ENCODE results near the gene TLE4. TPM values are rescaled to one million over a fixed set of nuclear protein-coding genes. Genes with fewer than 3 reads are reported as not detected.

Gene TLE4
- total RNA-seq, 1 donor from 2014 or later: 55.6 TPM

- Mint-ChIP-seq H3K27ac (no peak overlapping the region), H3K4me3 (ENCODE audit: low read depth) (no peak overlapping the region), H3K4me1 (ENCODE audit: low read depth) (peaks cover 8% of the 10 kb centered on the region), H3K36me3 (ENCODE audit: insufficient read depth) (peaks cover 17% of the 10 kb centered on the region), H3K9me3 (ENCODE audit: low read depth) (no peaks in the 10 kb centered on the region), H3K27me3 (no peaks in the 10 kb centered on the region)
- TF ChIP-seq CTCF (IDR thresholded peaks at IDR 0.05; ENCODE audit: unreplicated experiment): no peak
- no peak for DNase-seq (ENCODE audit: low spot score, unreplicated experiment)
Measured at GRCh38 chr9:79592726-79593493, 21.1 kb downstream of the TLE4 start.

- no peaks in the 10 kb centered on the region for H3K27me3 Mint-ChIP-seq
- DNase-seq (ENCODE audit: low spot score, unreplicated experiment): no peak
- peaks cover 27% of the 10 kb centered on the region for H3K36me3 Mint-ChIP-seq (ENCODE audit: insufficient read depth)
- no peak overlapping the region for H3K4me3 Mint-ChIP-seq (ENCODE audit: low read depth)
- H3K4me1 Mint-ChIP-seq (ENCODE audit: low read depth): peaks cover 12% of the 10 kb centered on the region
- no peak overlapping the region for H3K27ac Mint-ChIP-seq
- no peak for TF ChIP-seq CTCF (IDR thresholded peaks at IDR 0.05; ENCODE audit: unreplicated experiment)
- peaks cover 3% of the 10 kb centered on the region for H3K9me3 Mint-ChIP-seq (ENCODE audit: low read depth)
Measured at GRCh38 chr9:79598562-79599345, 27.0 kb downstream of the TLE4 start.

- Mint-ChIP-seq H3K4me1 (ENCODE audit: low read depth) (peaks cover 12% of the 10 kb centered on the region), H3K27ac (no peak overlapping the region), H3K9me3 (ENCODE audit: low read depth) (peaks cover 3% of the 10 kb centered on the region), H3K36me3 (ENCODE audit: insufficient read depth) (peaks cover 21% of the 10 kb centered on the region), H3K4me3 (ENCODE audit: low read depth) (no peak overlapping the region), H3K27me3 (no peaks in the 10 kb centered on the region)
- no peak for TF ChIP-seq CTCF (IDR thresholded peaks at IDR 0.05; ENCODE audit: unreplicated experiment)
- no peak for DNase-seq (ENCODE audit: low spot score, unreplicated experiment)
Measured at GRCh38 chr9:79600466-79600865, 28.7 kb downstream of the TLE4 start.

GRCh38 chr9:79603222-79603920 is 31.6 kb downstream of the TLE4 start:
- Mint-ChIP-seq H3K27me3 (no peaks in the 10 kb centered on the region), H3K4me3 (ENCODE audit: low read depth) (no peak overlapping the region), H3K36me3 (ENCODE audit: insufficient read depth) (peaks cover 24% of the 10 kb centered on the region), H3K9me3 (ENCODE audit: low read depth) (peaks cover 13% of the 10 kb centered on the region), H3K27ac (no peak overlapping the region), H3K4me1 (ENCODE audit: low read depth) (peaks cover 11% of the 10 kb centered on the region)
- TF ChIP-seq CTCF (IDR thresholded peaks at IDR 0.05; ENCODE audit: unreplicated experiment): no peak
- no peak for DNase-seq (ENCODE audit: low spot score, unreplicated experiment)

GRCh38 chr9:79604149-79604548 is 32.4 kb downstream of the TLE4 start:
- Mint-ChIP-seq H3K36me3 (ENCODE audit: insufficient read depth) (peaks cover 23% of the 10 kb centered on the region), H3K4me1 (ENCODE audit: low read depth) (peaks cover 10% of the 10 kb centered on the region), H3K27me3 (no peaks in the 10 kb centered on the region), H3K4me3 (ENCODE audit: low read depth) (no peak overlapping the region), H3K9me3 (ENCODE audit: low read depth) (peaks cover 13% of the 10 kb centered on the region), H3K27ac (no peak overlapping the region)
- DNase-seq (ENCODE audit: low spot score, unreplicated experiment): no peak
- TF ChIP-seq CTCF (IDR thresholded peaks at IDR 0.05; ENCODE audit: unreplicated experiment): no peak
